Panc1 (cell line): ENCODE results near the gene AUH.

Experiments used
- POLR2AphosphoS5 ChIP-seq: IDR thresholded peaks from 2 replicates; pipeline ENCODE4 v1.6.1; 2012; ENCODE audit warnings: mild to moderate bottlenecking, low read depth, low read length, moderate library complexity
- REST ChIP-seq, 2 experiments: IDR thresholded peaks; 2 replicates each; pipeline ENCODE4 v1.6.1; 2011 to 2012; ENCODE audit warnings: low read depth in 2 of 2, control low read depth in 1 of 2, low read length in 1 of 2, mild to moderate bottlenecking in 1 of 2, moderate library complexity in 1 of 2; ENCODE audit not compliant: insufficient read depth in 1 of 2
- SIN3A ChIP-seq: IDR thresholded peaks from 2 replicates; pipeline ENCODE4 v1.6.1; 2012; ENCODE audit warnings: low read depth, mild to moderate bottlenecking, low read length, moderate library complexity, borderline replicate concordance; ENCODE audit not compliant: insufficient read depth
- TCF7L2 ChIP-seq: IDR thresholded peaks from 2 replicates; pipeline ENCODE4 v1.6.1; 2011; ENCODE audit warnings: mild to moderate bottlenecking, low read depth, low read length, inconsistent platforms
- TF ChIP-seq, protein P1 (sequence below): fragments of 450-650 bp; IDR thresholded peaks from 2 replicates; pipeline ENCODE4 v1.5.1; 2017; ENCODE audit warnings: mild to moderate bottlenecking

- TF ChIP-seq, protein P1, sequence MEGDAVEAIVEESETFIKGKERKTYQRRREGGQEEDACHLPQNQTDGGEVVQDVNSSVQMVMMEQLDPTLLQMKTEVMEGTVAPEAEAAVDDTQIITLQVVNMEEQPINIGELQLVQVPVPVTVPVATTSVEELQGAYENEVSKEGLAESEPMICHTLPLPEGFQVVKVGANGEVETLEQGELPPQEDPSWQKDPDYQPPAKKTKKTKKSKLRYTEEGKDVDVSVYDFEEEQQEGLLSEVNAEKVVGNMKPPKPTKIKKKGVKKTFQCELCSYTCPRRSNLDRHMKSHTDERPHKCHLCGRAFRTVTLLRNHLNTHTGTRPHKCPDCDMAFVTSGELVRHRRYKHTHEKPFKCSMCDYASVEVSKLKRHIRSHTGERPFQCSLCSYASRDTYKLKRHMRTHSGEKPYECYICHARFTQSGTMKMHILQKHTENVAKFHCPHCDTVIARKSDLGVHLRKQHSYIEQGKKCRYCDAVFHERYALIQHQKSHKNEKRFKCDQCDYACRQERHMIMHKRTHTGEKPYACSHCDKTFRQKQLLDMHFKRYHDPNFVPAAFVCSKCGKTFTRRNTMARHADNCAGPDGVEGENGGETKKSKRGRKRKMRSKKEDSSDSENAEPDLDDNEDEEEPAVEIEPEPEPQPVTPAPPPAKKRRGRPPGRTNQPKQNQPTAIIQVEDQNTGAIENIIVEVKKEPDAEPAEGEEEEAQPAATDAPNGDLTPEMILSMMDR = no peak
- TF ChIP-seq REST (IDR thresholded peaks at IDR 0.05; ENCODE audit: insufficient read depth in 1 of 2, low read depth in 2 of 2, low read length in 1 of 2) (no peak), SIN3A (no peak), POLR2AphosphoS5 (no peak), TCF7L2 (no peak)
These were observed 15.7 kb downstream of the AUH start for GRCh38 chr9:91345978-91346377.
